Brain pericyte (primary cell): ENCODE results near the gene ADCY1.

Source experiments
- DNase-seq: peaks from one replicate; pipeline ENCODE4 v3.0.0-alpha.2; 2012; ENCODE audit warnings: low read depth, low spot score

The ADCY1 gene

DNA sequence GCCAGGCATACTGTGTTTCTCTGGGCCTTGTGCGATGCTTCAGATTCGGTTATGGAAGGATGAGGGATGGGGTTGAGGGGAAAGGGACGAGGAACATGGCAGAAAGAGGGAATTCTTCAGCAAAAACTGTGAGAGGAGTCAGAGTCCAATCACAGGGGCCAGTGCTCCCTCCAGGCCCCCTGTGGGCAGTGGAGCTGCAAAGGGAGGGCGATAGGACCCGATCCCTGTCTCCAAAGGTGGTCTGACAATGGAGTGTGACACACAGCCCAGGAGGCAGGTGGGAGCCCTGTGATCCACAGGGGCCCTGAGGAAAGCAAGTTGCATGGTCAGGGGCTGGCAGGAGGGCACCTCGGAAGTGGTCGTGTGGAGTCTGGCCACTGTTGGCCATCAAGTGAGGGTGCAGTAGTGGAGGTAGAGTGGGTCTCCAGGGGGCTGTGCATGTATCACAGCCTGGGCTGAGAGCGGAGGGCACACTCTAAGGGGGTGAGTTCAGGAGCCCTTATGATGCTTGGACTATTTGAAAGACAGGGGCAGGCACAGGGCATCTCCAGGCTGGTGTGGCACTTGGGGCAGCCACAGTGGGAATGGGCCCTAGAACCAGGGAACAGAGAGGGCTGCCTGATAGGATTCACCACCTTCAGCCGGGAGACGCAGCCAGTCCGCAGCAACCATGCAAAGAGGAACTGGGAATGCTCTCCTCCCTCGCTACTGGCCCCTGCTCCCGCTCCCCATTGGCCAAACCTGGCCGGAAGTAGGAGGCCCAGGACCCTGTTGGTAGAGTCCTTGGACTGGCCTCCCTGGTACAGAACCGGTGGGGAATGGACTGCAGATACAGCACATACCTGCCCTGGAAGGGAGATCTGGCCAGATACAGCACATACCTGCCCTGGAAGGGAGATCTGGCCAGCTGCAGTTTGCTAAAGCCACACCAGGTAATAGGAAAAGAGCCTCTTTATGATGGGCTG, 115.9 kb downstream of the ADCY1 start:
- no peak for DNase-seq

DNA sequence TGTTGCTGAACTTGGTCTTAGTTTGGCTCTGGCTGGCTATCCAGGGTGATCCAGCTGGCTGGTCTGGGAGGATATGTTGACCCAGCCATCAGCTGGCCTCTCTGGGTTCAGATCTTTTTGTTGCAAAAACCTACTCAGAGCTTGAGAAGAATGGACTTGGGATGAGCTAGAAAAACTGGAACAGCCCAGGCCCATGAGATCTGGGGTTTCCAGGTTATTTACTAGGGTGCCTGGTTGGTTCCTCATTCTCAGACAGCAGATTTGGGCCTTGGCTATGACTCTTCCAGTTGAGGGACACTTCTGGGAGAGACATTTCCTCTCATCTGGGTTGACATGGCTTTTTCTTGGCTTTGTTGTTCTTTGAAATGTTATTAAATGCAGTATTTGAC, 116.6 kb downstream of the ADCY1 start:
- no peak for DNase-seq

GRCh38 chr7:45691155-45691656, 117.0 kb downstream of the ADCY1 start:
- no peak for DNase-seq

DNA sequence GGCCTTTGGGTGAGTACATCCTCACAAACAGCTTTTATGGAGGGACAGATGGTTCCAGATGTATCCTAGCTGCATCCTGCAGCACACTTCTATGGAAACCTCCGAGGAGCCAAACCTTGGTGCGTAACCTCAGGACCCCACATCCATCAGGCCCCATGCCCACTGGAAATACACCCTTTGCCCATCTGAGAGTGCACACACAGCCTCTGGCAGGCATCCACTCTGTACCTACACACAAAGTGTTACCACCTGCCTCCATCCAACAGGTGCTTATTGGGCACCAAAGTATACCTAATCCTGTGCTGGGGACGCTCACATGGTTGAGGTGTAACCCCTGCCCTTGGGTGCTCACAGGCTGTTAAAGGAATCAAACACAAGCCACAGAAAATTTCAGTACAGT, 117.9 kb downstream of the ADCY1 start:
- no peak for DNase-seq

GRCh38 chr7:45695249-45695995, 121.3 kb downstream of the ADCY1 start:
- no peak for DNase-seq

- no peak for DNase-seq
Measured at GRCh38 chr7:45696476-45696875, 122.3 kb downstream of the ADCY1 start.

- no peak for DNase-seq
Measured at GRCh38 chr7:45697576-45698136, 123.5 kb downstream of the ADCY1 start.

GRCh38 chr7:45698303-45699014, 124.3 kb downstream of the ADCY1 start:
- no peak for DNase-seq

DNA sequence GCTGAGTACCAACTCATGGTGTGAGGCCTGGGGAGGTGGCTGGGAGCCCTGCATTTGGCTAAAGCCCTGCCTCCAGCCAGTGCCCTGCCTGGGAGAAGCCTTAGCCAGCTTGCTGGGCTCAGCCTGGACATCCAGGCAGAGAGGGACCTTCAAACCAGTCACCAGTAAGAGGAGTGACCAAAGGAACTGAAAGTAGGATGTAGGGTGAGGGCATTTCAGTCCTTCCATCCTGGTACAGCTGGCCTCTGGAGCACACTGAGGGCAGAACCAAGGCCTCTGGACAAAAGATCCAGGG, 124.8 kb downstream of the ADCY1 start:
- DNase-seq: no peak

- no peak for DNase-seq
Measured at GRCh38 chr7:45699726-45700390, 125.7 kb downstream of the ADCY1 start.

DNA sequence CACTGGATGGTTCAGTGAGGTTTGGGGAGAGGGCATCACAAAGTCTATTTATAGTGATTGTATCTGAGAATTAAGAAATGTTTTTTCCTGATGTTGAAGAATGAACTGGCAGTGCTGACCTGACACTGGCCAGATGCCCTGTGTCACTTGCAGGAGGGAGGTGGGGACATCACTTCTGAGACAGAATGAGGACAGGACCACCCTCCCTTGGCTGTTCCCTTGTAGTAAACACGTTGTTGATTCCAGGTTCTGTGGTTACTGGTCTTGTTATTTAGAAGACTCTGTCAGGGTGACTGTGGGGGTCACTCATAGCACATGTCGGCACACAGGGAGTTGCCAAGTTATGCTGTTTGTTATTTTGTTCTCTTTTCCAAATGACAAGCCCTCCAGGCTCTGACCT, 126.4 kb downstream of the ADCY1 start:
- DNase-seq: no peak

DNA sequence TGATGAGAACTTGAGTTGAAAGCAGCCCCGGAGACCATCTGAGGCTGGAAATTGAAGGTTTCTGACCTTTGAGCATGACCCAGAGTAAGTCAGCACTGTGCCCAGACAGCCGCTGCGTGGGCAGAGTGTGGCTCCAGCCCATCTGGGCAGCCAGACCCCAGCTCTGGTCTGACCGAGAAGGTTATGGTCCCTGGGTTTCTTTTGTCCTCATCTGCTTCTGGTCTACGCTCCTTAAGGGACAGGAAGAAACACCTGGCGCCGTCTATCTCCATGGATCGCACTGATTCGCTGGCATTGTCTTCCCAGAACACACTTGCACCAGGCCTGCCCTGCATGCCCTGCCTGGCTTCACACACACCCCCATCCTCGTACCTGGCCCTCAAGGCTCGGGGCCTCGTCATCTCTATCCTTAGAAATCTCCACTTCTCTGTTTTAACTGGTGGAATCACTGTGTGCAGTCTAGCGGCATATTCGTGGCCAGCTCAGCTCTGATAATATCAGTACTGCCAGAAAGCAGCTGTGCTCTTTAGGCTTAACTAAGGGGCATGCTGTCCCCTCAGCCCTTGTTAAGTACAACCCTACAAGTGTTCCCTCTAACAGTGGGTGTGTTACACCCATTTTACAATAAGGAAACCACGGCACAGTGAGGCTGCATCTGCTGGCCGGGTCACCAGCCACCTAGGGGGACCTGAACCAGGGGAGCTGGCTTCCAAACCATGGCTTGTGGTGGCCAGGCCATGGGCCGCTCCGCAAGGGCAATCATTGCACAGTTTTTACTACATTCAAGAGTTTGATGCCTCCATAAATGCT, 127.7 kb downstream of the ADCY1 start:
- DNase-seq: no peak

- no peak for DNase-seq
Measured at GRCh38 chr7:45702751-45703150, 128.6 kb downstream of the ADCY1 start.

DNA sequence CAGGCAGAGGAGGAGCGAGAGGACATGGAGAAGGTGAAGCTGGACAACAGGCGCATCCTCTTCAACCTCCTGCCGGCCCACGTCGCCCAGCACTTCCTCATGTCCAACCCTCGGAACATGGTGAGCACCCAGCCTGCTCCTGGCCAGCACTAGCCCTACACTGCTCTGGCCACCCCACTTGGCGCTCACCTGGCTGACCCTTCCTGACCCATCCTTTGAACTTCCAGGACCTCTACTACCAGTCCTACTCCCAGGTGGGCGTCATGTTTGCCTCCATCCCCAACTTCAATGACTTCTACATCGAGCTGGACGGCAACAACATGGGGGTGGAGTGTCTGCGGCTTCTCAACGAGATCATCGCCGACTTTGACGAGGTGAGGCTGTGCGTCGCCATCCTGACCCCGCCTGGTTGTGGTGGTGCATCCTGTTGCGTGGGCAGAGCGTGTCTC, 129.2 kb downstream of the ADCY1 start:
- DNase-seq: no peak

DNA sequence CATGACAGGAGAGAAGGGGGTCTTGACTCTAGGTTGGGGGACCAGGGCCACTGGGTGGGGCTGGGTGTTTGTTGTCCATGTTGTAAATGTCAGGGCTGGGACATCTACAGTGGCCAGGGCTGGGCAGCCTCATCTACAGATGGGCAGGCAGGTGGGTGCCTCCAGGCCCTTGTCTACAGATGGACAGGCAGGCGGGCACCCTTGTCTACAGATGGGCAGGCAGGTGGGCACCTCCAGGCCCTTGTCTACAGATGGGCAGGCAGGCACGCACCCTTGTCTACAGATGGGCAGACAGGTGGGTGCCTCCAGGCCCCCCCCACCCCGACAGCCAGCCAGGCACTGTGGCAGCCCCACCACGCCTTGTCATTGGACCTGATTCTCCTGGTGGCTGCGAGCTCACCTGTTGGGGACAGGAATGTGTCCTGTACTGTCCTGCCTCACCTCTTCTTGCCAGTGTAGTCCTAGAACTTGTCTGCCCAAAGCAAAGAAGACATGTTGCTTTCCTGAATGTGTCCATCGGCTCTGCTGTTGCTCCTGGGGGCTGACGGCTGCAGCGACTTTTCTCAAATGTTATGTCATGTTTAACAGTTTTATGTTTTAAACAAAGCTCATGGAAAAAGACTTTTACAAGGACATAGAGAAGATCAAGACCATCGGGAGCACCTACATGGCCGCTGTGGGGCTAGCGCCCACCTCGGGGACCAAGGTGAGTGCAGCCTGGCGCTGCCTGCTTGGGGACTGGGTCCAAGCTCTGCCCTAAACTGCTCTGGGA, 129.9 kb downstream of the ADCY1 start:
- DNase-seq: no peak

DNA sequence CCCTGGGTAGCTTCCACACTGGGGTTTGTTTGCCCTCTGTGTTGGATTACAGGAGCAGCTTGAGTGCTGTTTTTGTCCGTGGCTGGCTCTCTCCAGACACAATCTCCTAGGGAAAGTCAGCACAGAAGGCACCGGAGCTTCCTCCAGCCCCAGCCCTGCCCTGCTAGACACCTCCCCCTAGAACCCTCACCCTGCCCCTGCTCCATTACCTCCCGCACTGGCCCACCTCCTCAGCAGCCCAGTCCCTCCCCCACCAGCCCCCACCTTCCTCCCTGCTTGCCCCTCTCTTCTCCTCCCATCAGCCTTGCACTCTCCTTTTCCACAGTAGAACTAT, 130.5 kb downstream of the ADCY1 start:
- DNase-seq: no peak

DNA sequence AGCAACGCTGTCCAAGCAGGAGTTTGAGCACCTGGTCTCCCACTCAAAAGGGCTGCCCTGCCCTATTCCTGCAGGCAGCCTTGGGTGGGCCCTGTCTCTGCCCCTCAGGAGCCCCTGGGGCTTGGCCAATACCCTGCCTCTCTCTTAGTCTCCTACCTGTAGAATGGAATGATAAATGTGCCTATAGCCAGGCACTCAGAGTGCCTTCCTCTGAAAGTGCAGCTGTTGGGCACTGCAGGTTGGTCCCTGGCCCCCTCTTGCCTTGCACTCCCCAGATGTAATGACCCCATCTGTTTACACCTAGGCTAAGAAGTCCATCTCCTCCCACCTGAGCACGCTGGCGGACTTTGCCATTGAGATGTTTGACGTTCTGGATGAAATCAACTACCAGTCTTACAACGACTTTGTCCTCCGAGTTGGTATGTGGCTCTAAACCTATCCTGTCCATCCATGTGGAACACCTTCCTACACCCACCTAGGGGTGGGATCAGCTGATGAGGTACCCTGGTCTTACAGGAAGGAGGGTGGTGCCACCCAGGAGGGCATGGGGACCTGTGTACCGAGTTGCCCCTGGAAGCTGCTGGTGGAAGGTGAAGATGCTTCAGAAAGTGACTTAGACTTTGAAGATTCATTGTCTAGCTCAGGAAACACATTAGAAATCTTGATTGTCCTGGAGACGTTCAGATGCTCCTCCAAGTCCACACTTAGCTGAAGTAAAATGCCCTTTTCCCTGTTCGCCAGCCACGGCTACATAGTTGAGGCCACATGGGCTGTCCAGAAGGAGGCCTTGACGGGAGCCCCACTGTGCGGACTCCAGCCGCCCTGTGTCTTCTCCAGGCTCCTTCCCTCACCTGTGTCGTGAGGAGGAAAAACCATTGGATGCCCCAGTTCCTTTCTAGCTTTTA, 134.1 kb downstream of the ADCY1 start:
- DNase-seq: no peak

DNA sequence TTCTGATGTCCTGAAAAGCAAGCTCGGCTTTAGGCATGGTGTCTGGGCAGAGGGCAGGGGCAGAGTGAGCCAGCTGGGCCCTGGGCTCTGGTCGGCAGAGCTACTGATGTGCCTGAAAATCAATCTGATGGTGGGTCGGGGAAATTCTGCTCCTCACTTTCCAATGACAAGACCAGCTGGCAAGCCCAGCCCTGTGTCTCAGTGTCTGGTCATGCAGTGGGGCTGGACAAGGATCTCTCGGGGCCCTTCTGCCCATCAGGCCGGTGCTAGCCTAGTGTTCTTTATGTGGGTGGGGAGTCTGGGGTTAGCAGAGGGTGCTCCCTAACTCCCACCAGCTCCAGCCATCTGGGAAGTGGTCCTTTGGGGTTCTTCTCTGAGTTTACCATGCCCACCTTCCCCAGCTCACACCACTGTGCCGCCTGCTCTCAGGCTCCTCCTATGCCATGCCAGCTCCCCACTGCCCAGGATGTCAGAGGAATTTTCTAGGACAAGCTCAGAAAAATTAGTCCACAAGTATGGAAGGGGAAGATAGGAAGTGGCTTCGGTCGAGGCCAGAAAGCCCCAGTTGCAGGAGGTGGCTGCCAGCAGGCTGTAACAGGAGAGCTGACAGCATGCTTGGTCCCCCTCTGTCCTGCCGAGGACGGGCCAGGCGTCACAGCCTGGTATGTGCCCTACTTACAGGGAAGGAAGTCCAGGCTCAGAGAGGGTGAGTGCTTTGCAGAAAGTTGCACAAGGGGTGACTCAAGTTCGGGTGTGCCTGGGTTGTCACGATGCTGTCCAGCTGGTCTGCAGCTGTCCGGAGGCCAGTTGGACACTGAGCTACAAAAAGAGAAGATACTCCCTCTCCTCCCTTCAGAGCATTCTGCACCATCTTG, 135.2 kb downstream of the ADCY1 start:
- no peak for DNase-seq
